HG03060 (cell line): ENCODE results near the gene SLC9A5.

ENCODE experiments used
- ATAC-seq: cut with Tn5 transposase; IDR thresholded peaks from one replicate; pipeline ENCODE4 v1.9.1; 2021; ENCODE audit warnings: low read depth, moderate number of reproducible peaks; ENCODE audit not compliant: unreplicated experiment

Gene SLC9A5

GRCh38 chr16:67302076-67302475 lies 53.3 kb downstream of the SLC9A5 start:
- ATAC-seq = no peak

GRCh38 chr16:67302970-67303369 lies 54.2 kb downstream of the SLC9A5 start:
- no peak for ATAC-seq

GRCh38 chr16:67304020-67304419 lies 55.2 kb downstream of the SLC9A5 start:
- ATAC-seq = no peak

GRCh38 chr16:67305216-67306071 lies 56.7 kb downstream of the SLC9A5 start:
- no peak for ATAC-seq

- ATAC-seq = no peak
Observed at GRCh38 chr16:67310561-67310960, 61.8 kb downstream of the SLC9A5 start.

- ATAC-seq = peak; percentile 67
Observed at GRCh38 chr16:67311607-67312488, 63.1 kb downstream of the SLC9A5 start.

- ATAC-seq = no peak
Observed at GRCh38 chr16:67312719-67313118, 63.9 kb downstream of the SLC9A5 start.

- no peak for ATAC-seq
Observed at GRCh38 chr16:67317853-67318252, 69.1 kb downstream of the SLC9A5 start.
